HEK293T (cell line): ENCODE data around the gene SHOX.

Source experiments
- BHLHE40 ChIP-seq: fragments of 450-650 bp; IDR thresholded peaks from 2 replicates; pipeline ENCODE4 v1.6.1; 2016; ENCODE audit warnings: mild to moderate bottlenecking, moderate library complexity, borderline replicate concordance
- FOXK2 ChIP-seq: fragments of 450-650 bp; IDR thresholded peaks from 2 replicates; pipeline ENCODE4 v1.6.1; 2016; ENCODE audit warnings: mild to moderate bottlenecking
- FOXM1 ChIP-seq: fragments of 450-650 bp; IDR thresholded peaks from 2 replicates; pipeline ENCODE4 v1.6.1; 2017; ENCODE audit warnings: mild to moderate bottlenecking, borderline replicate concordance
- HDGF ChIP-seq: fragments of 450-650 bp; IDR thresholded peaks from 2 replicates; pipeline ENCODE4 v1.6.1; 2017; ENCODE audit warnings: antibody characterized with exemption, borderline replicate concordance
- NFRKB ChIP-seq: fragments of 450-650 bp; IDR thresholded peaks from 2 replicates; pipeline ENCODE4 v1.6.1; 2016; ENCODE audit warnings: mild to moderate bottlenecking, moderate library complexity
- PKNOX1 ChIP-seq: fragments of 450-650 bp; IDR thresholded peaks from 2 replicates; pipeline ENCODE4 v1.6.1; 2016
- SUZ12 ChIP-seq: fragments of 450-650 bp; IDR thresholded peaks from 2 replicates; pipeline ENCODE4 v1.6.1; 2016; ENCODE audit warnings: mild to moderate bottlenecking
- TARDBP ChIP-seq: fragments of 450-650 bp; IDR thresholded peaks from 2 replicates; pipeline ENCODE4 v1.6.1; 2016
- ZNF384 ChIP-seq: fragments of 450-650 bp; IDR thresholded peaks from 2 replicates; pipeline ENCODE4 v1.6.1; 2016

- TF ChIP-seq BHLHE40 (no peak), FOXK2 (no peak), HDGF (no peak), PKNOX1 (no peak), FOXM1 (no peak), SUZ12 (no peak), TARDBP (no peak), NFRKB (no peak), ZNF384 (no peak)
Measured at GRCh38 chrX:633043-633984, 2.7 kb downstream of the SHOX start.
